Measurements from ENCODE around the gene CRTAC1. TPM values are rescaled to one million over a fixed set of nuclear protein-coding genes. Genes with fewer than 3 reads are reported as not detected.

The CRTAC1 gene
- total RNA-seq, 1 donor from 2014 or later: 128 TPM

DNA sequence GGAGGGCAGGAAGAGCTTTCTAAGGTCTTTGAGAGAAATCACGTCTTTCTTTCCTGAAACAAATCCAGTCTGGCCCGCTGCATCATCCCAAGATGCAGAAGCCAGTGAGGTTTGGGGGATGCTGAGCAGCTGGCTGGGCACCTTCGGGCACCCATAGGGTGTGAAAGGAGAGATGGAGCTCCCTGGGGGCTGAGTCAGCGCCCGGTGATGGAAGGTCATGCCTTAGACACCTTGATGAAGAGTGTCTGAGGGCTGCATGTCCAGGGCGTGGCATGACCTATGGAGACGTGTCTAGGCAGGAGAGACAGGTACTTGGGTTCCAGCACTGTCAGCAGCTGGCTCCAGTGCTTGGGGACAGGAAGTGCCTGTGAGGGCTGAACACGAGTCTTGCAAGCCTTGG lies 92.5 kb downstream of the CRTAC1 start:
- H3K27me3 ChIP-seq: no peaks in the 10 kb centered on the region
- intact Hi-C loops (cut with DNase I): no loop called here
- H3K4me3 ChIP-seq: no peak overlapping the region
- H3K36me3 ChIP-seq: no peaks in the 10 kb centered on the region
- H3K9me3 ChIP-seq: no peaks in the 10 kb centered on the region
- TF ChIP-seq, protein P1, sequence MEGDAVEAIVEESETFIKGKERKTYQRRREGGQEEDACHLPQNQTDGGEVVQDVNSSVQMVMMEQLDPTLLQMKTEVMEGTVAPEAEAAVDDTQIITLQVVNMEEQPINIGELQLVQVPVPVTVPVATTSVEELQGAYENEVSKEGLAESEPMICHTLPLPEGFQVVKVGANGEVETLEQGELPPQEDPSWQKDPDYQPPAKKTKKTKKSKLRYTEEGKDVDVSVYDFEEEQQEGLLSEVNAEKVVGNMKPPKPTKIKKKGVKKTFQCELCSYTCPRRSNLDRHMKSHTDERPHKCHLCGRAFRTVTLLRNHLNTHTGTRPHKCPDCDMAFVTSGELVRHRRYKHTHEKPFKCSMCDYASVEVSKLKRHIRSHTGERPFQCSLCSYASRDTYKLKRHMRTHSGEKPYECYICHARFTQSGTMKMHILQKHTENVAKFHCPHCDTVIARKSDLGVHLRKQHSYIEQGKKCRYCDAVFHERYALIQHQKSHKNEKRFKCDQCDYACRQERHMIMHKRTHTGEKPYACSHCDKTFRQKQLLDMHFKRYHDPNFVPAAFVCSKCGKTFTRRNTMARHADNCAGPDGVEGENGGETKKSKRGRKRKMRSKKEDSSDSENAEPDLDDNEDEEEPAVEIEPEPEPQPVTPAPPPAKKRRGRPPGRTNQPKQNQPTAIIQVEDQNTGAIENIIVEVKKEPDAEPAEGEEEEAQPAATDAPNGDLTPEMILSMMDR (IDR thresholded peaks at IDR 0.05): no peak
- no peaks in the 10 kb centered on the region for H3K4me1 ChIP-seq
- DNase-seq (no peak), ATAC-seq (no peak)
- no peak overlapping the region for H3K27ac ChIP-seq

- no peaks in the 10 kb centered on the region for H3K4me1 ChIP-seq
- no peak overlapping the region for H3K27ac ChIP-seq
- H3K9me3 ChIP-seq: no peaks in the 10 kb centered on the region
- ATAC-seq (no peak), DNase-seq (no peak)
- no peaks in the 10 kb centered on the region for H3K36me3 ChIP-seq
- TF ChIP-seq, protein P1 (IDR thresholded peaks at IDR 0.05): no peak
- no peak overlapping the region for H3K4me3 ChIP-seq
- intact Hi-C loops (cut with DNase I): no loop called here
- no peaks in the 10 kb centered on the region for H3K27me3 ChIP-seq
Observed at GRCh38 chr10:97937054-97937453, 93.4 kb downstream of the CRTAC1 start.

GRCh38 chr10:97936126-97936525 lies 94.3 kb downstream of the CRTAC1 start:
- Histone ChIP-seq H3K27ac (no peak overlapping the region), H3K4me3 (no peak overlapping the region), H3K27me3 (no peaks in the 10 kb centered on the region), H3K4me1 (no peaks in the 10 kb centered on the region), H3K9me3 (no peaks in the 10 kb centered on the region), H3K36me3 (no peaks in the 10 kb centered on the region)
- no peak for DNase-seq
- no peak for ATAC-seq
- TF ChIP-seq, protein P1 (IDR thresholded peaks at IDR 0.05): no peak
- intact Hi-C loops (cut with DNase I): no loop called here

DNA sequence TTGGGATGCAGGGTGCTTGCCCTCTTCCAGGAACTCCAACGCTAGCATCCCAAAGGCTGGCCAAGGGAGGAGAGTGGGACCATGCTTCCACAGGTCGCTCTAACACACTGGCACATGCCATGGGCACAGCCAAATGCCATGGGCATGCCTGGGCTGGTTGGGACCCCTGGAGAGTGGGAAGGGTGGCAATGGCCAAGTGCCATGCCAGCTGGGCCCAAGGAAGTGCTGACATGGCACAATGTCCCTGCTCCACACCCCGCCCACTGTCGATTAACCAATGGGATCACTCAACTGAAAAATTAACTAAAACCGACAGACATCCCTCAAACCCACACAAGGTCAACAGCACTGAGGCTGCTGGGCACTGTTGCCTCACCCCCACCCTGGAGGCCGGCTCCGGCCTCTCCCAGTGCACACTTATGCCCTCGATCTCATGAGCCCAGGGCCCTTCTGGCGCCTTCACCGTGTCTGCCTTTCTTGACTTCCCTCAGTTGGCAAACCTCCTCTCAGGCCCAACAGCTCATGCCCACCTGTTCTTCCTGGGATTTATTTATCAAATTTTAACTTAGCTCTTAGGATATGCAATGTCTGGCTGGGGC lies 97.4 kb downstream of the CRTAC1 start:
- H3K27ac ChIP-seq: no peak overlapping the region
- no peaks in the 10 kb centered on the region for H3K27me3 ChIP-seq
- no peaks in the 10 kb centered on the region for H3K9me3 ChIP-seq
- H3K36me3 ChIP-seq: no peaks in the 10 kb centered on the region
- DNase-seq: no peak
- intact Hi-C loops (cut with DNase I): no loop called here
- no peak for ATAC-seq
- TF ChIP-seq, protein P1 (IDR thresholded peaks at IDR 0.05): no peak
- H3K4me1 ChIP-seq: no peaks in the 10 kb centered on the region
- no peak overlapping the region for H3K4me3 ChIP-seq

DNA sequence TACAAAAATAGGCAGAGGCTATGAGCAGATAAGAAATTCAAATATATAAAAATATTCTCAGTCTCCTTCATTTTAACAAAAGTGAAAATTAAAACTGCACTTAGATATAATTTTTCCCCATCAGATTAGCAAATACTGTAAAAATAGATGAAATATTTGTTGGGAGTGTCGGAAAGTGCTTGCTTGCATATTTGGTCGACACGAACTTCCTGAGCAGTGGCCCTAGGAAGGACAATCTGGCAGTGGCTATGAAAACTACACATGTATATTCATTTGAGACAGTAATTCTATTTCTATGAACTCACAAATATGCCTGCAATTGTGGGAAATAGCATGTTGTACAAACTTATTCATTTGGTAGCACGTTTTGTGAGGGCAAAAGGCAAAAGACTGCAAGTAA lies 99.4 kb downstream of the CRTAC1 start:
- no peak overlapping the region for H3K4me3 ChIP-seq
- no peaks in the 10 kb centered on the region for H3K4me1 ChIP-seq
- H3K27ac ChIP-seq: no peak overlapping the region
- intact Hi-C loops (cut with DNase I): no loop called here
- ATAC-seq (no peak), DNase-seq (no peak)
- H3K36me3 ChIP-seq: no peaks in the 10 kb centered on the region
- H3K9me3 ChIP-seq: no peaks in the 10 kb centered on the region
- peaks cover 6% of the 10 kb centered on the region for H3K27me3 ChIP-seq
- TF ChIP-seq, protein P1 (IDR thresholded peaks at IDR 0.05): no peak

- Histone ChIP-seq H3K27ac (no peak overlapping the region), H3K4me1 (no peaks in the 10 kb centered on the region), H3K36me3 (no peaks in the 10 kb centered on the region), H3K27me3 (peaks cover 13% of the 10 kb centered on the region), H3K9me3 (no peaks in the 10 kb centered on the region), H3K4me3 (no peak overlapping the region)
- DNase-seq (no peak), ATAC-seq (no peak)
- intact Hi-C loops (cut with DNase I): no loop called here
- TF ChIP-seq, protein P1 (IDR thresholded peaks at IDR 0.05): no peak
Observed at GRCh38 chr10:97928897-97929296, 101.5 kb downstream of the CRTAC1 start.

Data from upper lobe of right lung (tissue), 1 donor.